ENCODE measurements around the gene NALCN.

GRCh38 chr13:101424381-101425155 is 8.3 kb upstream of the NALCN start:
- no peak for TF ChIP-seq POLR2A (IDR thresholded peaks at IDR 0.05)
- TF ChIP-seq, protein P1, sequence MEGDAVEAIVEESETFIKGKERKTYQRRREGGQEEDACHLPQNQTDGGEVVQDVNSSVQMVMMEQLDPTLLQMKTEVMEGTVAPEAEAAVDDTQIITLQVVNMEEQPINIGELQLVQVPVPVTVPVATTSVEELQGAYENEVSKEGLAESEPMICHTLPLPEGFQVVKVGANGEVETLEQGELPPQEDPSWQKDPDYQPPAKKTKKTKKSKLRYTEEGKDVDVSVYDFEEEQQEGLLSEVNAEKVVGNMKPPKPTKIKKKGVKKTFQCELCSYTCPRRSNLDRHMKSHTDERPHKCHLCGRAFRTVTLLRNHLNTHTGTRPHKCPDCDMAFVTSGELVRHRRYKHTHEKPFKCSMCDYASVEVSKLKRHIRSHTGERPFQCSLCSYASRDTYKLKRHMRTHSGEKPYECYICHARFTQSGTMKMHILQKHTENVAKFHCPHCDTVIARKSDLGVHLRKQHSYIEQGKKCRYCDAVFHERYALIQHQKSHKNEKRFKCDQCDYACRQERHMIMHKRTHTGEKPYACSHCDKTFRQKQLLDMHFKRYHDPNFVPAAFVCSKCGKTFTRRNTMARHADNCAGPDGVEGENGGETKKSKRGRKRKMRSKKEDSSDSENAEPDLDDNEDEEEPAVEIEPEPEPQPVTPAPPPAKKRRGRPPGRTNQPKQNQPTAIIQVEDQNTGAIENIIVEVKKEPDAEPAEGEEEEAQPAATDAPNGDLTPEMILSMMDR (IDR thresholded peaks at IDR 0.05): no peak

All from uterus (tissue), 2 donors.